SK-N-SH (cell line): ENCODE measurements around the gene BOC. TPM values are rescaled to one million over a fixed set of nuclear protein-coding genes. Genes with fewer than 3 reads are reported as not detected.

Experiments
- CTCF ChIA-PET: fragments of 300-600, 350-600 bp; formaldehyde crosslinking; extraction: SDS; loops from one replicate; lab custom pipeline; 2021; lab: Yijun Ruan, JAX
- POLR2A ChIA-PET: fragments of 350-600 bp; sonication (Branson Sonifier 250); formaldehyde crosslinking; extraction: SDS; loops from one replicate; lab custom pipeline; 2020; ENCODE audit warnings: antibody characterized with exemption, inconsistent platforms; lab: Yijun Ruan, JAX
- DNase-seq: peaks from one replicate; pipeline ENCODE4 v3.0.0; 2012
- H2AFZ ChIP-seq: fragments of 200-600 bp; sonication (generic); 2 replicates; pipeline ENCODE4 v1.8.1; 2016; ENCODE audit warnings: antibody characterized with exemption, mild to moderate bottlenecking, low read depth
- H3F3A ChIP-seq: fragments of 200-600 bp; sonication (generic); replicated peaks from 2 replicates; pipeline ENCODE3; 2016; ENCODE audit warnings: antibody characterized with exemption, mild to moderate bottlenecking; ENCODE audit not compliant: insufficient read depth
- H3K27ac ChIP-seq, 2 experiments: fragments of 200-500 bp in 1 of 2; fragments of 200-600 bp in 1 of 2; sonication (Bioruptor generic) in 1 of 2; sonication (generic), shearing (Covaris generic) in 1 of 2; 2 replicates each; pipeline versions ENCODE4 v1.5.1 to v1.6.1; 2014 to 2016; ENCODE audit warnings: low read depth in 2 of 2, inconsistent platforms in 1 of 2, low read length in 1 of 2, mild to moderate bottlenecking in 1 of 2, mixed read lengths in 1 of 2
- H3K27me3 ChIP-seq: fragments of 200-600 bp; sonication (generic), shearing (Covaris generic); 2 replicates; pipeline ENCODE4 v1.6.1; 2016; ENCODE audit warnings: mixed run types; ENCODE audit not compliant: insufficient read depth
- H3K36me3 ChIP-seq, 2 experiments: fragments of 200-500 bp in 1 of 2; fragments of 200-600 bp in 1 of 2; sonication (Bioruptor generic) in 1 of 2; sonication (generic) in 1 of 2; replicated peaks in 1 of 2; 2 replicates each; pipeline versions ENCODE3 to v1.5.1; 2014 to 2016; ENCODE audit warnings: low read length in 1 of 2, mild to moderate bottlenecking in 1 of 2; ENCODE audit not compliant: insufficient read depth in 2 of 2, control insufficient read depth in 1 of 2
- H3K4me1 ChIP-seq, 2 experiments: fragments of 200-500 bp in 1 of 2; fragments of 200-600 bp in 1 of 2; sonication (Bioruptor generic) in 1 of 2; sonication (generic), shearing (Covaris generic) in 1 of 2; 2 replicates each; pipeline versions ENCODE4 v1.5.1 to v1.6.1; 2014 to 2016; ENCODE audit warnings: low read depth in 1 of 2, low read length in 1 of 2, mixed run types in 1 of 2; ENCODE audit not compliant: insufficient read depth in 2 of 2, control insufficient read depth in 1 of 2
- H3K4me2 ChIP-seq: fragments of 200-600 bp; sonication (generic), shearing (Covaris generic); 2 replicates; pipeline ENCODE4 v1.6.1; 2017; ENCODE audit warnings: mixed run types
- H3K4me3 ChIP-seq, 2 experiments: fragments of 200-500 bp in 1 of 2; fragments of 200-600 bp in 1 of 2; sonication (Bioruptor generic) in 1 of 2; sonication (generic), shearing (Covaris generic) in 1 of 2; 2 replicates each; pipeline versions ENCODE4 v1.5.1 to v1.8.1; 2014 to 2016; ENCODE audit warnings: low read depth in 2 of 2, inconsistent platforms in 1 of 2, low read length in 1 of 2, mild to moderate bottlenecking in 1 of 2, mixed read lengths in 1 of 2, moderate library complexity in 1 of 2
- H3K79me2 ChIP-seq: fragments of 200-600 bp; sonication (generic); 2 replicates; pipeline ENCODE4 v1.8.1; 2017; ENCODE audit warnings: mild to moderate bottlenecking; ENCODE audit not compliant: insufficient read depth
- H3K9ac ChIP-seq: fragments of 200-600 bp; sonication (generic); 2 replicates; pipeline ENCODE4 v1.6.1; 2017; ENCODE audit warnings: mixed run types
- H3K9me2 ChIP-seq: fragments of 200-600 bp; sonication (generic); 2 replicates; pipeline ENCODE4 v1.6.1; 2017; ENCODE audit warnings: mixed run types
- H3K9me3 ChIP-seq: fragments of 200-600 bp; sonication (generic); 2 replicates; pipeline ENCODE4 v1.6.1; 2017; ENCODE audit warnings: mixed run types, mild to moderate bottlenecking, moderate library complexity
- H4K20me1 ChIP-seq: fragments of 200-600 bp; sonication (generic); 2 replicates; pipeline ENCODE4 v1.6.1; 2017; ENCODE audit warnings: mild to moderate bottlenecking, mixed run types; ENCODE audit not compliant: insufficient read depth
- CHD2 ChIP-seq: fragments of 150-350 bp; IDR thresholded peaks from 2 replicates; pipeline ENCODE4 v1.6.1; 2018; ENCODE audit warnings: low read length; ENCODE audit not compliant: partially characterized antibody
- EP300 ChIP-seq, 2 experiments: IDR thresholded peaks; 2 replicates each; pipeline versions ENCODE4 v1.4.0 to v1.6.1; 2012; ENCODE audit warnings: borderline replicate concordance in 1 of 2, low read depth in 1 of 2, low read length in 1 of 2
- EZH2phosphoT487 ChIP-seq: fragments of 200-600 bp; sonication (generic); IDR thresholded peaks from 2 replicates; pipeline ENCODE4 v1.6.1; 2017; ENCODE audit warnings: low read depth, mixed run types, mild to moderate bottlenecking, antibody characterized with exemption, moderate library complexity, borderline replicate concordance
- FOSL2 ChIP-seq: IDR thresholded peaks from 2 replicates; pipeline ENCODE4 v1.4.0; 2012; ENCODE audit warnings: low read depth, mild to moderate bottlenecking, moderate library complexity, borderline replicate concordance
- FOXM1 ChIP-seq: IDR thresholded peaks from 2 replicates; pipeline ENCODE4 v1.4.0; 2012; ENCODE audit warnings: low read depth, mild to moderate bottlenecking
- GABPA ChIP-seq: IDR thresholded peaks from 2 replicates; pipeline ENCODE4 v1.4.0; 2012; ENCODE audit warnings: low read depth, mild to moderate bottlenecking
- GATA2 ChIP-seq: sonication (generic); formaldehyde crosslinking; IDR thresholded peaks from 2 replicates; pipeline ENCODE4 v1.5.0; 2020; ENCODE audit warnings: mild to moderate bottlenecking, missing genetic modification reagents
- MAX ChIP-seq: IDR thresholded peaks from 2 replicates; pipeline ENCODE4 v1.4.0; 2012; ENCODE audit warnings: low read depth
- MEF2A ChIP-seq: IDR thresholded peaks from 2 replicates; pipeline ENCODE4 v1.4.0; 2012; ENCODE audit warnings: low read depth, borderline replicate concordance
- MXI1 ChIP-seq: IDR thresholded peaks from 2 replicates; pipeline ENCODE4 v1.6.1; 2012; ENCODE audit warnings: mild to moderate bottlenecking, low read depth, low read length, improper control_type of control experiment
- NFIC ChIP-seq: IDR thresholded peaks from 2 replicates; pipeline ENCODE4 v1.4.0; 2012; ENCODE audit warnings: borderline replicate concordance
- NRF1 ChIP-seq: IDR thresholded peaks from 2 replicates; pipeline ENCODE4 v1.6.1; 2012; ENCODE audit warnings: low read depth, mild to moderate bottlenecking, low read length
- PBX3 ChIP-seq: IDR thresholded peaks from 2 replicates; pipeline ENCODE4; 2012
- POLR2AphosphoS5 ChIP-seq: IDR thresholded peaks from 2 replicates; pipeline ENCODE4 v1.6.1; 2012; ENCODE audit warnings: low read depth, low read length
- RAD21 ChIP-seq: IDR thresholded peaks from 2 replicates; pipeline ENCODE4 v1.6.1; 2012; ENCODE audit warnings: mild to moderate bottlenecking, low read length
- RCOR1 ChIP-seq: fragments of 150-350 bp; IDR thresholded peaks from 2 replicates; pipeline ENCODE4 v1.6.1; 2017; ENCODE audit warnings: antibody characterized with exemption, low read length
- RXRA ChIP-seq: IDR thresholded peaks from 2 replicates; pipeline ENCODE4 v1.4.0; 2012; ENCODE audit warnings: low read depth, mild to moderate bottlenecking, borderline replicate concordance
- SIN3A ChIP-seq: IDR thresholded peaks from 2 replicates; pipeline ENCODE4 v1.6.1; 2012; ENCODE audit warnings: low read depth, mild to moderate bottlenecking, low read length, moderate library complexity, borderline replicate concordance
- SMC3 ChIP-seq: IDR thresholded peaks from 2 replicates; pipeline ENCODE4 v1.6.1; 2012; ENCODE audit warnings: low read depth, low read length, improper control_type of control experiment
- TAF1 ChIP-seq: IDR thresholded peaks from 2 replicates; pipeline ENCODE4 v1.6.1; 2012; ENCODE audit warnings: low read depth, mild to moderate bottlenecking, low read length, moderate library complexity, borderline replicate concordance
- TCF12 ChIP-seq: IDR thresholded peaks from 2 replicates; pipeline ENCODE4 v1.4.0; 2012
- YY1 ChIP-seq: IDR thresholded peaks from 2 replicates; pipeline ENCODE4 v1.4.0; 2012; ENCODE audit warnings: low read depth, mild to moderate bottlenecking
- WGBS: methylation state at CpG from one replicate; pipeline ENCODE4 v1.1.6; 2017; ENCODE audit warnings: low lambda C conversion rate; 5-methylcytosine and 5-hydroxymethylcytosine counted together
- polyA plus RNA-seq, 3 experiments: library from polyadenylated mRNA; depleted of rRNA; stranded (reverse); fragments of >200 nt; gene quantifications; 2 replicates each; pipeline ENCODE4 v1.2.3, GENCODE V29; 2012
- TF ChIP-seq, protein P1 (sequence below): IDR thresholded peaks from 2 replicates; pipeline ENCODE4 v1.4.0; 2012; ENCODE audit warnings: low read depth, borderline replicate concordance
- TF ChIP-seq, protein P2 (sequence below): IDR thresholded peaks from 2 replicates; pipeline ENCODE4 v1.6.1; 2012; ENCODE audit warnings: mild to moderate bottlenecking, low read depth, low read length, moderate library complexity
- TF ChIP-seq, protein P3 (sequence below): IDR thresholded peaks from 2 replicates; pipeline ENCODE4 v1.4.0; 2012; ENCODE audit warnings: low read depth, borderline replicate concordance

BOC gene
- polyA plus RNA-seq, 1 of the 3 experiments (the other 2 are of a cell fraction), result 6.6 TPM

DNA sequence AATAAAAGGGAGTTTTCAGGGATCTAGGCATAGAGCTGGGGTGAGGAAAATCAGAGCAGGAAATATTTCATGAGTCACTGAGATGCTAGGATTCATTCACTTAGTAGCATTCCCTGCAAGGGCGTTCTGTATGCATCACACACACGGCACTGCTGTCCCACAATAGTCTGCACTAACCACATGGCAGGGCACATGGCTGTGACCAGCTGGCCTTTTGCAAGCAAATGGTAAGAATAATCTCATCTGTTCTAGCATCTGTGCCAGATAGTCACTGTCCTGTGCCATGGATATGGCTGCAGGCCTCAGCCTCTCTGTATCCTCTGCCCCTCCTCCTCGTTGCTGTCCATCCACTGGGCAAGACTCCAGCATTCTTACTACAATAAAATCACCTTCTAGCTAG is 37.8 kb downstream of the BOC start:
- Histone ChIP-seq H3K36me3 (peaks cover 0 to 17% of the 10 kb centered on the region in 2 experiments), H3K4me1 (peaks cover 10 to 26% of the 10 kb centered on the region in 2 experiments; a peak in 3 of 4 replicates), H3K4me2 (peak overlapping the region; percentile 42; the same call in 1 of the 2 replicates), H3K79me2 (no peaks in the 10 kb centered on the region), H3K27me3 (no peaks in the 10 kb centered on the region), H3K9me3 (no peaks in the 10 kb centered on the region), H3K9me2 (no peaks in the 10 kb centered on the region), H3K9ac (0 out of 2 replicates have a peak overlapping the region, but pooled peaks have one; percentile 0), H4K20me1 (no peaks in the 10 kb centered on the region), H3K4me3 (no peak overlapping the region), H3F3A (no peaks in the 10 kb centered on the region), H2AFZ (no peak overlapping the region), H3K27ac (peak overlapping the region; percentile 44 to 65)
- WGBS, result 21% methylated on average over 3 of the region's 3 CpGs
- ChIA-PET CTCF (interaction anchor here (0.7 to 1.5 kb wide), 5 partner anchors 8 to 101 kb away, joined by 3 to 5 read pairs (median 3); no protein-coding TSS in a partner anchor), POLR2A (interaction anchor here (0.9 to 1.2 kb wide), 2 partner anchors 38 to 102 kb away, joined by 3 read pairs; partner anchors contain the start of gene BOC)
- peak; percentile 60 for DNase-seq
- TF ChIP-seq GABPA, result no peak
- no peak for TF ChIP-seq RCOR1
- TF ChIP-seq NRF1, result no peak
- peak; percentile 33; the same call in 1 of the 2 replicates for TF ChIP-seq RAD21
- no peak for TF ChIP-seq SIN3A
- TF ChIP-seq RXRA, result no peak
- TF ChIP-seq NFIC, result peak; percentile 46; the same call in 1 of the 2 replicates
- no peak for TF ChIP-seq POLR2AphosphoS5
- TF ChIP-seq, protein P1, sequence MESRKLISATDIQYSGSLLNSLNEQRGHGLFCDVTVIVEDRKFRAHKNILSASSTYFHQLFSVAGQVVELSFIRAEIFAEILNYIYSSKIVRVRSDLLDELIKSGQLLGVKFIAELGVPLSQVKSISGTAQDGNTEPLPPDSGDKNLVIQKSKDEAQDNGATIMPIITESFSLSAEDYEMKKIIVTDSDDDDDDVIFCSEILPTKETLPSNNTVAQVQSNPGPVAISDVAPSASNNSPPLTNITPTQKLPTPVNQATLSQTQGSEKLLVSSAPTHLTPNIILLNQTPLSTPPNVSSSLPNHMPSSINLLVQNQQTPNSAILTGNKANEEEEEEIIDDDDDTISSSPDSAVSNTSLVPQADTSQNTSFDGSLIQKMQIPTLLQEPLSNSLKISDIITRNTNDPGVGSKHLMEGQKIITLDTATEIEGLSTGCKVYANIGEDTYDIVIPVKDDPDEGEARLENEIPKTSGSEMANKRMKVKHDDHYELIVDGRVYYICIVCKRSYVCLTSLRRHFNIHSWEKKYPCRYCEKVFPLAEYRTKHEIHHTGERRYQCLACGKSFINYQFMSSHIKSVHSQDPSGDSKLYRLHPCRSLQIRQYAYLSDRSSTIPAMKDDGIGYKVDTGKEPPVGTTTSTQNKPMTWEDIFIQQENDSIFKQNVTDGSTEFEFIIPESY, result no peak
- TF ChIP-seq GATA2 (CRISPR knock-in tag), result peak; percentile 62
- TF ChIP-seq, protein P2, sequence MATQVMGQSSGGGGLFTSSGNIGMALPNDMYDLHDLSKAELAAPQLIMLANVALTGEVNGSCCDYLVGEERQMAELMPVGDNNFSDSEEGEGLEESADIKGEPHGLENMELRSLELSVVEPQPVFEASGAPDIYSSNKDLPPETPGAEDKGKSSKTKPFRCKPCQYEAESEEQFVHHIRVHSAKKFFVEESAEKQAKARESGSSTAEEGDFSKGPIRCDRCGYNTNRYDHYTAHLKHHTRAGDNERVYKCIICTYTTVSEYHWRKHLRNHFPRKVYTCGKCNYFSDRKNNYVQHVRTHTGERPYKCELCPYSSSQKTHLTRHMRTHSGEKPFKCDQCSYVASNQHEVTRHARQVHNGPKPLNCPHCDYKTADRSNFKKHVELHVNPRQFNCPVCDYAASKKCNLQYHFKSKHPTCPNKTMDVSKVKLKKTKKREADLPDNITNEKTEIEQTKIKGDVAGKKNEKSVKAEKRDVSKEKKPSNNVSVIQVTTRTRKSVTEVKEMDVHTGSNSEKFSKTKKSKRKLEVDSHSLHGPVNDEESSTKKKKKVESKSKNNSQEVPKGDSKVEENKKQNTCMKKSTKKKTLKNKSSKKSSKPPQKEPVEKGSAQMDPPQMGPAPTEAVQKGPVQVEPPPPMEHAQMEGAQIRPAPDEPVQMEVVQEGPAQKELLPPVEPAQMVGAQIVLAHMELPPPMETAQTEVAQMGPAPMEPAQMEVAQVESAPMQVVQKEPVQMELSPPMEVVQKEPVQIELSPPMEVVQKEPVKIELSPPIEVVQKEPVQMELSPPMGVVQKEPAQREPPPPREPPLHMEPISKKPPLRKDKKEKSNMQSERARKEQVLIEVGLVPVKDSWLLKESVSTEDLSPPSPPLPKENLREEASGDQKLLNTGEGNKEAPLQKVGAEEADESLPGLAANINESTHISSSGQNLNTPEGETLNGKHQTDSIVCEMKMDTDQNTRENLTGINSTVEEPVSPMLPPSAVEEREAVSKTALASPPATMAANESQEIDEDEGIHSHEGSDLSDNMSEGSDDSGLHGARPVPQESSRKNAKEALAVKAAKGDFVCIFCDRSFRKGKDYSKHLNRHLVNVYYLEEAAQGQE, result peak; percentile 65; the same call in 1 of the 2 replicates
- peak; percentile 94 for TF ChIP-seq MAX
- no peak for TF ChIP-seq YY1
- peak; percentile 70 for TF ChIP-seq TCF12
- TF ChIP-seq EZH2phosphoT487, result no peak
- peak; percentile 93 for TF ChIP-seq MXI1
- no peak for TF ChIP-seq SMC3
- peak; percentile 21 for TF ChIP-seq PBX3
- TF ChIP-seq MEF2A, result no peak
- TF ChIP-seq FOXM1, result no peak
- no peak for TF ChIP-seq TAF1
- TF ChIP-seq, protein P3, sequence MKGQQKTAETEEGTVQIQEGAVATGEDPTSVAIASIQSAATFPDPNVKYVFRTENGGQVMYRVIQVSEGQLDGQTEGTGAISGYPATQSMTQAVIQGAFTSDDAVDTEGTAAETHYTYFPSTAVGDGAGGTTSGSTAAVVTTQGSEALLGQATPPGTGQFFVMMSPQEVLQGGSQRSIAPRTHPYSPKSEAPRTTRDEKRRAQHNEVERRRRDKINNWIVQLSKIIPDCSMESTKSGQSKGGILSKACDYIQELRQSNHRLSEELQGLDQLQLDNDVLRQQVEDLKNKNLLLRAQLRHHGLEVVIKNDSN, result peak; percentile 15; the same call in 1 of the 2 replicates
- peak; percentile 71; the same call in 1 of the 2 replicates for TF ChIP-seq FOSL2
- TF ChIP-seq CHD2, result peak; percentile 46
- peak in 1 of 2 experiments; percentile 58; a peak in 2 of 4 replicates for TF ChIP-seq EP300 (IDR thresholded peaks at IDR 0.05; ENCODE audit: borderline replicate concordance in 1 of 2, low read depth in 1 of 2, low read length in 1 of 2)
